ENCODE results near the gene KRT13. TPM values are rescaled to one million over a fixed set of nuclear protein-coding genes. Genes with fewer than 3 reads are reported as not detected.

Gene KRT13
- total and polyA plus RNA-seq, 2 experiments from 2014 or later, result not detected

DNA sequence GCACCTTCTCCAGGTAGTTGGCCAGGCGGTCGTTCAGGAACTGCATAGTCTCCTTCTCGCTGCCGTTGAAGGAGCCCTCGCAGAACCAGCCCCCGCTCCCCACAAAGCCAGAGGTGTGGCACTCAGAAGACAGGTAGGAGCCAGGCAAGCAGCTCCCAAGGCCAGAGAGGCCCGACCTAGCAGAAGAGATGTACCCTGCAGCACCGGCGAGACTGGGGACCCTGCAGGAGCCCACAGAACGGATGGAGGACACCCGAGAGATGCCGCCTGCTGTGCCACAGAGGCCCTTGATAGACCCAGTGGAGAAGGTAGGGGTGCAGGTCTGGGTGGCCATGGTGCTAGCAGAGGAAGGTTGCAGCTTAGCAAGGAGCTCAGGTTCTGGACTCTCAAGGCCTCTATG lies 15.9 kb downstream of the KRT13 start, which contains the start of gene KRT36:
Gene KRT36, minus strand, starts transcription at position 380 of the 400 bp plus-strand sequence. Its CDS starts 46 bp downstream, at position 334.
- H3K4me1 ChIP-seq (ENCODE audit: low read depth), result no peaks in the 10 kb centered on the region
- H3K9me3 ChIP-seq (ENCODE audit: low read depth), result no peaks in the 10 kb centered on the region
- peaks cover 7% of the 10 kb centered on the region for H3K27me3 ChIP-seq
- no peaks in the 10 kb centered on the region for H3K36me3 ChIP-seq
- H3K27ac ChIP-seq, result no peak within 1 kb of the TSS
- no peak within 1 kb of the TSS for H3K4me3 ChIP-seq
- no peak for DNase-seq (ENCODE audit: low read depth in 1 of 2, low spot score in 1 of 2)
- TF ChIP-seq, protein P1, sequence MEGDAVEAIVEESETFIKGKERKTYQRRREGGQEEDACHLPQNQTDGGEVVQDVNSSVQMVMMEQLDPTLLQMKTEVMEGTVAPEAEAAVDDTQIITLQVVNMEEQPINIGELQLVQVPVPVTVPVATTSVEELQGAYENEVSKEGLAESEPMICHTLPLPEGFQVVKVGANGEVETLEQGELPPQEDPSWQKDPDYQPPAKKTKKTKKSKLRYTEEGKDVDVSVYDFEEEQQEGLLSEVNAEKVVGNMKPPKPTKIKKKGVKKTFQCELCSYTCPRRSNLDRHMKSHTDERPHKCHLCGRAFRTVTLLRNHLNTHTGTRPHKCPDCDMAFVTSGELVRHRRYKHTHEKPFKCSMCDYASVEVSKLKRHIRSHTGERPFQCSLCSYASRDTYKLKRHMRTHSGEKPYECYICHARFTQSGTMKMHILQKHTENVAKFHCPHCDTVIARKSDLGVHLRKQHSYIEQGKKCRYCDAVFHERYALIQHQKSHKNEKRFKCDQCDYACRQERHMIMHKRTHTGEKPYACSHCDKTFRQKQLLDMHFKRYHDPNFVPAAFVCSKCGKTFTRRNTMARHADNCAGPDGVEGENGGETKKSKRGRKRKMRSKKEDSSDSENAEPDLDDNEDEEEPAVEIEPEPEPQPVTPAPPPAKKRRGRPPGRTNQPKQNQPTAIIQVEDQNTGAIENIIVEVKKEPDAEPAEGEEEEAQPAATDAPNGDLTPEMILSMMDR (IDR thresholded peaks at IDR 0.05; ENCODE audit: low read depth, low read length), result no peak

DNA sequence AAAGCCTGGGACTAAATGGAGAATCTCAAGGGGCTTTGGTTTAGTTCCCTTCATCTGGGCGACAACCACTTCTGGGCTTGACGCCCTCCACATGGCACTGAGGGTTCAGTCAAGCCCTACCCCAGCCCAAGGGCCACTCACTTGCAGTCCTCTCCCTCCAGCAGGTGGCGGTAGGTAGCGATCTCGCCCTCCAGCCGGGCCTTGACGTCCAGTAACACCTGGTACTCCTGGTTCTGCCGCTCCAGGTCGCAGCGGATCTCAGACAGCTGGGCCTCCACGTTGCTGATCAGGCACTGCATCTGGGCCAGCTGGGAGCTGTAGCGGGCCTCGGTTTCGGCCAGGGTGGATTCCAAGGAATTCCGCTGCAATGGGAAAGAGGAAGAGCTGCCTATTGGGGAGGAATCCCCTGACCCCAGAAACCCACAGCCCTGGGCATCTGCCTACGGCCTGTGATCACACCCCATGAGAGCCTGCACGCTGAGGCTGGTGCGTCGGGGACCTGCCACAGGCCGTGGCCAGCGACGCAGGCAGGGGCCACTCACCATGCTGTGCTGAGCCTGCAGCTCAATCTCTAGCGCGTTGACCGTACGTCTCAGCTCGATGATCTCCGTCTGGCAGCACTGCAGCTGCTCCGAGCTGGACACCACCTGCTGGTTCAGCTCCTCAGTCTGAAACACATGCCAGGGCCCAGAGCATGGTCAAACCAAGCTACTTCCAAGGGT lies 18.4 kb downstream of the KRT13 start:
- Histone ChIP-seq H3K27me3 (peaks cover 7% of the 10 kb centered on the region), H3K27ac (no peak overlapping the region), H3K36me3 (no peaks in the 10 kb centered on the region), H3K4me1 (ENCODE audit: low read depth) (no peaks in the 10 kb centered on the region), H3K4me3 (no peak overlapping the region), H3K9me3 (ENCODE audit: low read depth) (no peaks in the 10 kb centered on the region)
- TF ChIP-seq, protein P1 (IDR thresholded peaks at IDR 0.05; ENCODE audit: low read depth, low read length), result peak; percentile 50
- peak in 1 of 2 donors; percentile 28 for DNase-seq (ENCODE audit: low read depth in 1 of 2, low spot score in 1 of 2)

DNA sequence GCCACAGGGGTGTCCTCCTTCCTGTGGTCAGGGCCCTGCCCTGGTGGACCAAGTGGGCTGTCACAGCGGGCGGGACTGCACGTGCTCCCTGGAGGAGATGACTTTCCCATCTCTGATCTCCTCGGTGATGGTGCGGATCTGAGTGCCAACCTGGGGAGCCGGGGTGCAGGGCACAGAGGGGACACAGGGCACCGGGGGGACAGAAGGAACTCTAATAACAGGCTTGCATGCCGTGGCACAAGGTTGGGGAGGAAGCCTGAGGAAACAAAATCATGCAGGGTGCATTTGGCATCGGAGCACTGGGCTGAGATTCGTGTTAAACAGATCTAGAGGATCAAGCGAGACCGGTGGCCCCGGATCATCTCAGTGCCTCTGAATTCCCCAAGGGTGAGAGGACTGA lies 19.1 kb downstream of the KRT13 start:
- Histone ChIP-seq H3K4me3 (no peak overlapping the region), H3K4me1 (ENCODE audit: low read depth) (no peaks in the 10 kb centered on the region), H3K36me3 (no peaks in the 10 kb centered on the region), H3K27ac (no peak overlapping the region), H3K9me3 (ENCODE audit: low read depth) (no peaks in the 10 kb centered on the region), H3K27me3 (peaks cover 5% of the 10 kb centered on the region)
- no peak for DNase-seq (ENCODE audit: low read depth in 1 of 2, low spot score in 1 of 2)
- TF ChIP-seq, protein P1 (IDR thresholded peaks at IDR 0.05; ENCODE audit: low read depth, low read length), result no peak

DNA sequence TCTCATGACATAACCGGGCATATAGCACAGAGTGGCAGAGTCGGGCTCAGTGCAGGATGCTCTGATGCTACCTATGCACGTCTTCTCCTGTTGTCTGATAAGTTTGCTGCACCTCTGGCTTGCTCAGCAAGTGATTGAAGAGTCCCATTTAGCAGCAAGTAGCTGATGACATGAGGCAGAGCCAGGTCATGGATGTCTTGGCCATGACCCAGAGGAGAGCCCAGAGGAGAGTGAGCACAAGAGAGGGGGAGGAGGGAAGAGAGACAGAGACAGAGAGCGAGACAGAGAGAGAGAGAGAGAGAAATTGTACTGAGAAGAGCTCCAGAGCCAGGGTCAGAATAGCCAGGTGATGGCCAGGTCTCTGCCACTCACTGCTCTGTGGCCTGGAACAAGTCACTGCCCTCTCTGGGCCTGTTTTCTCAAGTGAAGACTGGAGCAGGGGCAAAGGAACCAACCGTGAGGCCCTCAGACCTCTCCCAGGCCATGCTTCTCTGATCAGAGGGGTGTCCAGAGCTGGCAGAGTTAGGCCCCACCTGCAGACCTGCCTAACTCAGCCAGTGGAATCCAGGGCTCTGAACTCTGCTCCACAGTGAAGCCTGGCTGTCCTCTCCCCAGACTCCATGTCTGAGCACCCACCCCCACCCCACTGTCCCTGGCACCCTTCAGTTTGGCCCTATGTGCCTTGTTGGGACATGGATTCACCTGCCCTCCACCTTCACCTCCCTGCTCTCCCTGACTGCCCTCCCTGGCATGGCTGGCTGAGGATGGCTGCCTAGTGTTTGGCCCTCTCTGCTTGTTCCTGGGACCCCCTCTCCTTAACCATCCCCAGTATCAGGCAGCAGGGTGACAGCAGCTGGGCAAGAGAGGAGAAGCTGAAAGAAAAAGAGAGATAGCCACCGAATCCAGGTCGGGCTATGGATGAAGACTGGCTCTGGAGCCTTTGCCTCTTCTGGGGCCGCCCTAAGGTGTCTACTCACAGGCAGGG lies 20.2 kb downstream of the KRT13 start:
- no peak overlapping the region for H3K4me3 ChIP-seq
- H3K27ac ChIP-seq, result no peak overlapping the region
- H3K9me3 ChIP-seq (ENCODE audit: low read depth), result no peaks in the 10 kb centered on the region
- H3K36me3 ChIP-seq, result no peaks in the 10 kb centered on the region
- DNase-seq (ENCODE audit: low read depth in 1 of 2, low spot score in 1 of 2), result no peak
- no peaks in the 10 kb centered on the region for H3K4me1 ChIP-seq (ENCODE audit: low read depth)
- H3K27me3 ChIP-seq, result no peaks in the 10 kb centered on the region
- TF ChIP-seq, protein P1 (IDR thresholded peaks at IDR 0.05; ENCODE audit: low read depth, low read length), result no peak

DNA sequence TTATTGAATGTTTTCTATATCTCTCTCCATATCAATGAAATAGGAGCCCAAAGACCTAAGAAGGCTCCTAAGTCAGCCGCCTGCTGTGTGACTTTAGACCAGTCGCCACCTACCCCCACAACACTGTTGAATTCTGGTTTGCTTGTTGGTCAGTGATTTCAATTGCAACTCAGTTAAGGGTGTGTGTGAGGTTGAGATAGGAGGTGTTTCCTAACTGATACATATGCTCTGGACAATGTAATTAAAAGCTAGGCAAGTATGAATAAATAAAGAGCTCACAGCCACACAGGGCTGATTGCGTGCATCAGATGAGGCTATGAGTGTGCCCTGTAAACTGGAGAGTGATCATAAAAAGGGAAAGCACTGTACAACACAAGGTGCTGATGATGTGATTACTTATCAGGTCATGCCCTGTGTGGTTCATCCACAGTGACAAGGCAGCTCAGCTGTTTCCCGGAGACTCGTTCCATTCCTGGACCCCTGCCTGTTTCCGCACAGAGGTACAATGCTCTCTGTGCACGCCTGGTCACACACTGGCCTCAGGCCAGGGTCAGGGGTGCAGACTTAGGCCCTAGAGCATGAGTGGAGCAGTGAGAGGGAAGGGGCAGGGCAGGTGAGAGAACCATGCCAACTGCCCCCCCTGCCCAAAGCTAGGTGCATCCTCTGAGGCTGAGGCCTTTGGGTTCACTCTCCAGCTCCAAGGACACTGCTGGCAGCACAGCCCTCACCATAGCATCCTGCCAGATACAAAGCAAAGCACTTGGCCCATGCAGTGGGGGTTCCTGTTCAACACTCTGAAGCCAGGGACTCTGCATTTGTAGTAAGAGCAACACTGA lies 21.2 kb downstream of the KRT13 start:
- TF ChIP-seq, protein P1 (IDR thresholded peaks at IDR 0.05; ENCODE audit: low read depth, low read length), result no peak
- H3K36me3 ChIP-seq, result no peaks in the 10 kb centered on the region
- no peak overlapping the region for H3K27ac ChIP-seq
- no peaks in the 10 kb centered on the region for H3K9me3 ChIP-seq (ENCODE audit: low read depth)
- no peak for DNase-seq (ENCODE audit: low read depth in 1 of 2, low spot score in 1 of 2)
- H3K4me1 ChIP-seq (ENCODE audit: low read depth), result no peaks in the 10 kb centered on the region
- H3K27me3 ChIP-seq, result no peaks in the 10 kb centered on the region
- no peak overlapping the region for H3K4me3 ChIP-seq

Measured in cardiac muscle cell (in vitro differentiated cells and primary cell).